Fibroblast of skin of right quadriceps (primary cell): ENCODE results near the gene KANK2.

Experiments
- DNase-seq: peaks from one replicate; pipeline ENCODE4 v3.0.0-alpha.2; 2013

The KANK2 gene

DNA sequence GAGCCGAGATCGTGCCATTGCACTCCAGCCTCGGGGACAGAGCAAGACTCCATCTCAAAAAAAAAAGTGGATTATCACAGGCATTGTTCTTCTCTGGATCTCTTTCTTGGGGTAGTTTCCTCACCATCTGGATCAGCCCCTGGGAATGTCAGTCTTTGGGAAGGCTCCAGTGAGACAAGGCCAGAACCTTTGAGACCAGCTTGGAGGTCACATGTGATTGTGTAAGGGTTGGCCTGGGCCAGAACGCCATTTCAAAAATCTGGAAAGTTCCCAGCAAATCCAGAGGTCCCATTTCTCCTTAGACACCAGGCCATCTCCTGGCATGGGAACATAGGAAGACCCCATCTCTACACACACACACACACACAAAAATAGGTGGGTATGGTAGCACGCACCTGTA, 27.8 kb upstream of the KANK2 start:
- DNase-seq: no peak

DNA sequence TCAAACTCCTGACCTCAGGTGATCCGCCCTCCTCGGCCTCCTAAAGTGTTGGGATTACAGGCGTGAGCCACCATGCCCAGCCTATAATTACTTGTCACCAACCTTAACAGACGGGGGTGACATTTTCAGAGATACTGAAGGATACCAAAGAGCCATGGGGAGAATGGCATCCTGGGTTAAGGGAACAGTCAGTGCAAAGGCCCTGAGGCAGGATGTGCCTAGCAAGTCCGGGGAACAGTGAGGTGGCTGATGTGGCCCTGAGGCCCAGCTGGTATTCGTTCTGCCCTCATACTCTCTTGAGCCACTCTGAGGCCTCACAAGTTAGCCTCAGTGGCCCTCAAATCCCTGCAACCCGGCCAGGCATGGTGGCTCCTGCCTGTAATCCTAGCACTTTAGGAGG, 27.1 kb upstream of the KANK2 start:
- DNase-seq: no peak

DNA sequence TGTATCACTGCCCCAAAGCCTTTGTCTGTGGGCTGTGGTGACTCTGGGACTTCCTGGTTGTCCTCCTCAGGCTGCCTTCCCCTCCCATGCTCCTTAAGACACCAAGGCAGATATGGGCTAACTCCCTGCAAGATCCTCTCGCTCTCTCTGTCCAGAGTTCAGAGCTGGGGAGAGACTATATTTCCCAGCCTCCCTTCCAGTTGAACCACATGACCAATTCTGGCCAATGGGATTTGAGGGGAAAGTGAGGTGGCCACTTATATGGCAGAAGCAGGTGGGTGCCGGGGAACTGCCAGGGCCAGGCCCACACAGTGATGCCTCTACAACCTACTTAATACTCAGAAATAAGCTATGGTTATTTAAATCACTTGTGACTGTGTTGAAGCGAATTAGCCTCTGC, 25.9 kb upstream of the KANK2 start:
- no peak for DNase-seq

DNA sequence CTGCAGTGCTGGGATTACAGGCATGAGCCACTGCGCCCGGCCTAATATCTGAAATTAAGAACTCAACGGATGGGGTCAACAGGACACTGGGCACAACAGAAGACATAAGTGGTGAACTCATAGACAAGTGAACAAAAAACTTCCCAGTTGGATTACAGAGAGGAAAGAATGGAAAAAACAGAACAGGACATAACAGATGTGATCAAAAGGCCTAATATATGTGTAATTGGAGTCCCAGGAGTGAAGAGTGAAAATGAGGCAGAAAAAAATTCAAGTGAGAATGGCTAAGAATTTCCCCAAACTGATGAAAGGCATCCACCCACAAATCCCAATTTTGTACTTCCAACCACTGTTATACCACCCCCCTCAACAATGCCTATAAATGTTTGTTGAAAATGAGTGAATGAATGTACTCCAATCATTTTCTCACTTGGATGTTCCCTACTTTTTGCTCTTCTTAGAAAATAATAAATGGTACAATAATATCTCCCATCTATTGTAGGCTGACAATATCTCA, 23.8 kb upstream of the KANK2 start:
- no peak for DNase-seq

DNA sequence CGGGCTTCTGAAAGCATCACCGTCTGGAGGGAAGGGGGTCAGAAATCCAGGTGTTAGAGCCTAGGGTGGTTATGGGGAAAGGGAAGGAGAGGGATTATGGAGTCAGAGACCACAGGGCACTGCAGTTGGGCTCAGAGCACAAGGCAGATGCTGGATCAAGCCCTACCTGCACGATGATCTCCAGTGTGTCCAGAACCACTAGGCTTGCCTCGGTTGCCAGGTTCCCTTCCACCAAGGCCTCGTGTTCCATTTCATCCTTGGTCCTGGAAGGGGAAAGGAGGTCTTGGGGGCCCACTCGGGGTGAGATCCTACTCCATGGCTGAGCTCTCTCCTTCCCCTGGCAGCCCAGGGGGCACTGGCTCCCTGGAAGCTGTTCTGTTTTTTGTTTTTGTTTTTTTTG, 17.0 kb upstream of the KANK2 start:
- DNase-seq: no peak

DNA sequence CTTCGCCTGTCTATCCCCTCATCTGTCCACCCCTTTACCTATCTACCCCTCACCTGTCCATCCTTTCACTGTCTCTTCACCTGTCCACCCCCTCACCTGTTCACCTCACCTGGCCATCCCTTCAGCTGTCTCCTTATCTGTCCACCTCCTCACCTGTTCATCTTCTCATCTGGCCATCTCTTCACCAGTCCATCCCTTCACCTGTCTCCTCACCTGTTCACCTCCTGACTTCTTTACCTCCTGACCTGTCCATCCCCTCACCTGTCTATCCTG, 13.2 kb upstream of the KANK2 start:
- no peak for DNase-seq

DNA sequence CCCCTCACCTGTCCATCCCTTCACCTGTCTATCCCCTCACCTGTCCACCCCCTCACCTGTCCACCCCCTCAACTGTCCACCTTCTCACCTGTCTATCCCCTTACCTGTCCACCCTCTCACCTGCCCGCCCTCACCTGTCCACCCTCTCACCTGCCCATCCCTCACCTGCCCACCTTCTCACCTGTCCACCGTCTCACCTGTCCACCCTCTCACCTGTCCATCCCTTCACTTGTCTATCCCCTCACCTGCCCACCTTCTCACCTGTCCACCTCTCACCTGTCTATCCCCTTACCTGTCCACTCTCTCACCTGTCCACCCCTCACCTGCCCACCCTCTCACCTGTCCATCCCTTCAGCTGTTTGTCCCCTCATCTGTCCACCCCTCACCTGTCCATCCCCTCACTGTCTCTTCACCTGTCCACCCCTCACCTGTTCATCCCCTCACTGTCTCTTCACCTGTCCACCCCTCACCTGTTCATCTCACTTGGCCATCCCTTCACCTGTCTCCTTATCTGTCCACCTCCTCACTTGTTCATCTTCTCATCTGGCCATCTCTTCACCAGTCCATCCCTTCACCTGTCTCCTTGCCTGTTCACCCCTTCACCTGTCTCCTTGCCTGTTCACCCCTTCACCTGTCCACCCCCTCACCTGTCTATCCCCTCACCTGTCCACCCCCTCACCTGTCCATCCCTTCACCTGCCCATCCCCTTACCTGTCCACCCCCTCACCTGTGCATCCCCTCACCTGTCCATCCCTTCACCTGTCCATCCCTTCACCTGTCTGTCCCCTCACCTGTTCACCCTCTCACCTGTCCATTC, 12.7 kb upstream of the KANK2 start:
- DNase-seq: no peak

DNA sequence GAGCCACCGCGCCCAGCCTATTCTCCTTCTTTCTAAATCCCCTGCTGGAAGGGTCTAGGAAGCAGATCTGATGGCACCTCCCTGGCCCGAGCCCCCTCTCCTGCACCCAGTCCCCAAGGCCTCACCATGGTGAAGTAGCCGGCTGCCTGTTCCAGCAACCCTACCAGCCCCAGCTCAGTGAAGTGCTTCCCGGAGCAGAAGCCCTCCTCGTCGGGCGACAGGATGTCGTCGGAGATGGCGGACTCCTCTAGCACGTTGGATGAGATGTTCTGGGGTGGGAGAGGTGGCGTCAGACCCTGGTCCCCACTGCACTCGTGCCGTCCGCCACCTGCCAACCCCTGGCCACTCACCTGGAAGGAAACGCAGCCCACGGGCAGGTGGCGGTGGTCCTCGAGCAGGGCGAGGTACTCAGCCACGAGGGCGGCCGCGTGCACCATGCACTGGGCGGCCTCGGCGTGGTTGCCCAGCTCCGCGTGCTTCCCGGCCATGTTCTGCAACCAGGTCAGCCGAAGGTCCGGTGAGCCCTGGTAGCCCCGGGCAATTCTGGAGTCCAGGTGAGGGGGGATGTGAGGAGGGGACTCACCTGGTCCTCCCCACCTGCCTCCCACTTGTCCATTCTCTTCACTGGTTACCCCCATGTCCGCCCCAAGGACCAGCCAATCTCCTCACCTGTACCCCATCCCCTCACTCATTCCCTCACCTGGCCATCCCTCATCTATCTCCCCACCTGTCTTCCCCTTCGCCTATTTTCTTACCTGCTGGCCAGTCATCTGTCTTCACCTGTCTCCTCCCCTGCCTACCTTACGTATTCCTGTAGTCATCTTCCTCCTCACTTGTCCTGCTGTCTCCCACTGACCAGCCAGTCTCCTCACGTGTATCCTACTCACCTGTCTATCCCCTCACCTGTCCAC, 11.5 kb upstream of the KANK2 start:
- no peak for DNase-seq

DNA sequence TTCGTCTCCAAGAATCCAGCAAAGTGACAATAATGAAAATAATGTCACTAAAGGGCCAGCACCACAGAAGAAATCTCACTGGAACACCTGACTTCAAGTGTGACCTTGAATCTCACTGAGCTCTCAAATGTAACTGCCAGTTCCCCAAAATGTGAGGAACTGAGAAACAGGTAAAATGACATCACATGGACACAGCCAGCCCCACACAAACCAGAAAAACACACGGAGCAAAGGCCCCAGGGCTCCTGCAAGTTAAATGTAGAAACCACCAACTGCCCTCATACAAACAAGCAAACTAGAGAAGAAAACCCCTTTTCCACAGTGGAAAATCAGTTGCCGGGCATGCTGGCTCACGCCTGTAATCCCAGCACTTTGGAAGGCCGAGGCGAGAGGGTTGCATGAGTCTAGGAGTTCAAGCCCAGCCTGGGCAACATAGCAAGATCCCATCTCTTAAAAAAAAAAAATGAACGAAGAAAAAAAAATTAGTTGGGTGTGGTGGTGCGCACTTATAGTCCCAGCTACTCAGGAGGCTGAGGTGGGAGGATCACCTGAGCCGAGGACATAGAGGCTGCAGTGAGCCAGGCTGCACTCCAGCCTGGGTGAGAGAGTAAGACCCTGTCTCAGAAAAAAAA, 8.7 kb upstream of the KANK2 start:
- no peak for DNase-seq

DNA sequence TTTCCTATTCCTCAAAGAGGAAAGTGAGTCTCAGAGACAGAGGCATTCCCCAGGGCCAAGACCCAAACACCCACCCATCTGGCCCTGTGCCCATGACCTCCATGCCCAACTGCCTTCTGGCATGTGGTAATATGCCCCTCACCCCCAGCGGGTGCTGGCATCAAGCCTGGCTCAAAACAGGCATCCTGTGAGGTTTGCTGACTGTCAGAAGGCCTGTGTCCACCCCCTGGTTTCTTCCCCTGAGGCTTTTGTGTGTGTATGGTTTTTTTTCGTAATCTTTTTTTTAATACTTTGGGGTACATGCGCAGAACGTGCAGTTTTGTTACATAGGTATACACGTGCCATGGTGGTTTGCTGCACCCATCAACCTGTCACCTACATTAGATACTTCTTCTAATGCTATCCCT, 7.6 kb upstream of the KANK2 start:
- no peak for DNase-seq

DNA sequence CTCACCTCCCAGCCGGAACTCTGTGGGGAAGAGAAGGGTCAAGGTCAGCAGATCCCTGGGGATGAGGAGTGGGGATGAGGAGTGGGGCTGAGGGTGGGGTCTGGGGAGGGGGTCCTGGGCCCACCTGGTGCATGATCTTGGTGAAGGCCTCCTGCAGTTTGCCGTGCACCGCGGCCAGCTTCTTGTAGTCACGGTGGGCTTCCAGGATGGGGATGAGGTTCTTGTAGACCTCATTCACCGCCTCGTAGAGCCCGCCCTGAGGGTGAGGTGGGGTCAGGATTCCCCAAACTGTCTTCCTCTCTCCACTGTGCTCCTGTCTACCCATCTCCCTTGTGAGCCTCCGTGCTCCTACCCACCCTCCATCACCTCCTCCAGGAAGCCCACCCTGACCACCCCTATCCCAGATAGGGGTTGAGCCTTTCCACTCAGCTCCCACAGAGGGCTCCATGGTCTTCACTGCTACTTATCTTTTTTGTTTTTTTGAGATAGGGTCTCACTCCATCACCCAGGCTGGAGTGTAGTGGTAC, 6.8 kb upstream of the KANK2 start:
- DNase-seq: no peak

DNA sequence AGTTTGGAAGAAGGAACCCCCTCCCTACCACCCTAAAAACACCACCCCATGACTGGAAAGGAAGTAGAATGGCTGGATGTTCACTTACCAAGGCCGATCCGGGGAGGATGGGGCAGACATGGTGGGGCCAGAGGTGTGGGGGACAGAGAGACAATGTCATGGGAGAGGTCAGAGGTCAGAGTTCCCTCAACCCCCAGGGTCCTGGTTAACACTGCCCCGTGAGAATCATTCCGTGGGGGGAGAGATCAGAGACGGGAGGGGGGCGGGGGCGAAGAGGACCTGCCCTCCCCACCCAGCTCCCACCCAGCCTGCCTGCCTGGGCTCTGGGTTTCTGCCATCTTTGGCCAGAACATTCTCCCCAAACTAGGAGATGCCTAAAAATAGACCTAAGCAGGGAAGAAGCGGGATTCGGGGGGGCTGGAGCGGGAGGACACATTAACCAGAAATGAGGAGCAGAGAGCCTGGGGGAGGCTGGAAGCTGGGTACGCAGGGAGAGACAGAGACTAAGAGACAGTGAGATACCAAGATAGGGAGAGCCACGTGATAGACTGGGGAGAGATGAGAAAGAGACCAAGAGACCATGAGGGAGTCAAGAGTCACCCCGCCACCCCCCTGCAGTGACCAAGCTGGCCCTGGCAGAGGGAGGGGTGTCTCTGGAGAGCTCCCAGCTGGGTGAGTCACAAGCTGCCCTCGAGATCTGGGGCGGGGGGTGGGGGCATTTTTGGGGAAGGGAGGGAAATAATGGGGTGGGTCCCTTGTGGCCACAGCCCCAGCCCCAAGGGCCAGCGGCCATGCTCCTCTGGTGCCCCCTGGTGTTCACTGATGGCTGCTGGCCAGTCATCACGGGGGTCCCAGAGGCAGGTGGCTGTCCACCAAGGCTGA, 6.1 kb upstream of the KANK2 start:
- peak; percentile 87 for DNase-seq

DNA sequence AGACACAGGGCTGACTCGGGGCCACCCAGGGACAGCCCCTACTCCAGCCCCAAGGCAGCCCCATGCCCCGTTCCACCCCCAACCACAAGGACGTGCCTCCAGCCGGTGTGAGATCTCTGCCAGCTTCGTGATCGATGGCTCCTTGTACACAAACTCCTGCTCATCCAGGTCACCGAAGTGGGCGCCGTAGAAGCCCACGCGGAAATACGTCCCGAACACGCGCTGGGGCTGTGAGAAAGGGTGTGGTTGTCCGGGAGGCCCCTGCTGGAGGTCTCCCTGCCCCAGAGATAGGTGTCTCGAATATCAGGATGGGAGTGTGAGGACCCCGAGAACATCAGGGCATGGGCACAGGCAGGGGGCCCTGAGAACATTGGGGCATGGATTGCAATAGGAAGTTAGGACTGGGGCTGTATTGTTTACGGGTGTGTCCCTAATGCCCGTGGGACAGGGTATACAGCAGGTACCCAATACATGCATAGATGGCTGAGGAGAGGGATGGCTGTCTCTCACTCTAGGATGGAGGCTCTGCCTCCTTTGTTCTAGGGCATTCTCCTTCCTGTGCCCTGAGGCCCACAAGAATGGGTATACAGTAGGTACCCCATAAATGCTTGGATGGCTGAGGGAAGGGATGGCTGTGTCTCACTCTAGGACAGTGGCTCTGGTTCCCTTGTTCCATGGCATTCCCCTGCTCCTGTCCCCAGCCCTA, 5.3 kb upstream of the KANK2 start:
- no peak for DNase-seq

DNA sequence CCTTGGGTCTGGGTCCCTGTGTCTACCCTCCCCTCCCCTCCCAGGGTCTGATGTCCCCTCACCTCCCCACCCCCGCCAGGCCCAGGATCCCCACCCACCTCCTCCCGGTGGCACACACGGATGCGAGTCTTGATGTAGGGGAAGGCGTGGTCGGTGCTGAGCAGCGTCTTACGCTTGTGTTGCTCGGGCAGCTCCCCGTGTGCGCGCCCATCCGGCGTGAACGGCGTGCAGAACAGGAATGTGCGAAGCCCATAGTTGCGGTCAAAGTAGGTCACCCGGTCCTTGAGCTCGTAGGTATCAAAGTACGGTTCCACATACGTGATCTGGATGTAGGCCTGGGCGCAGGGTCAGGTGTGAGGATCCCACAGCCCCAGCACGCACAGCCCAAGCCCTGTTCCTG, 4.4 kb upstream of the KANK2 start:
- no peak for DNase-seq

DNA sequence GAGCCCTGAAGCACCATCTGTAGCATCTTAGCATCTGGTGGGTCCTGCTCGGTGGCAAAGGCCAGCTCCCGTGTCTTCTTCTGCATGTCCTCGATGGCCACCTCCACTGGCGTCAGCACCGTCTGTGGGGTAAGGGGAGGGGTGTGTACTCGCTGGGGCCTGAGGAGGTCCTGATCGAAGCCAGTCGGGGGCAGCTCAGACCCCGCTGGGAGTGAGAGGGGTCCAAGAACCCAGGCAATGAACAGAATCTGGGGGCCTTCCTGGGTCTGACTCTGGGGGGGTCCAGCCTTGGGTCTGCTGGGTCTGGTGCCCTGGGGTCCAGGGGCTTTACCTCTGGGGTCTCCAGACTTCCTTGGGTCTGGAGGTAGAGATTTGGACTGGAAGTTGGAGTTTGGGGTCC, 3.6 kb upstream of the KANK2 start:
- DNase-seq: no peak

DNA sequence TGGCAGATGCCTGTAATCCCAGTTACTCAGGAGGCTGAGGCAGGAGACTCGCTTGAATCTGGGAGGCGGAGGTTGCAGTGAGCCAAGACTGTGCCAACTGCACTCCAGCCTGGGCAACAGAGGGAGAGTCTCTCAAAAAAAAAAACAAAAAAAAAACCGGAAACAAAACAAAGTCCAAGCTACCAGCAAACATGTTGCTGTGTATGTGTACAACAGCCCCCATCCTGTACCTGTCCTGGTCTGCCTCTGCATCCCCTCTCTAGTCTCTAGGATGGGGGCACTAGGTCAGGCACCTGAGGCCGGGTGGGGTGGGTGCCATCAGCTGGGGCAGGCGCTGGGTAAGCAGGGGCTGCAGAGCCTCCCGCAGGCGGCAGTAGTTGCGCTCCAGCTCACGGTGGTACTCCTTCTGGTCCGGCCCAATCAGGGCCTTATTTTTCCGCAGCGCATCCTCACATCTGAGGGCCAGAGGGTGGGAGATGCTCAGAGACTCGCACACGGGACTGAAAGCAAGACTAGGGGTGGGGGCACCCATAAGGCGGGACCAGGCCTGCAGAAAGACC, 2.8 kb upstream of the KANK2 start:
- no peak for DNase-seq

DNA sequence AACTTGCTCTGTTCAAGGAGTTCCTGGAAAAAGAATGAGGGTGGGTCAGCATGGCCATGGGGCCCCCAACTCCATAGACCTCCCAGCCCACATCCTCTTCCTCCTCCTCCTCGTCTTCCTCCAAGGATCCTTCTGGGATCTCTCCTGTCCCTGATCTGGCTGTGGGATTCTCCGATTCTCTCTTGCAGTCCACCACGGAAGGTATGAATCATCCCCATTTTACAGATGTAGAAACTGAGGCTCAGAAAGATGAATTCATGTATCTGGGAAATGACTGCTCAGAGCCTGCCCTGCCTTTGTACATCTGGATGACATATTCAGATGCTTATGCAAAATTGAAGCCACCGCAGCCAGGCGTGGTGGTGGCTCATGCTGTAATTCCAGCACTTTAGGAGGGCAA, 2.2 kb upstream of the KANK2 start:
- DNase-seq: no peak

DNA sequence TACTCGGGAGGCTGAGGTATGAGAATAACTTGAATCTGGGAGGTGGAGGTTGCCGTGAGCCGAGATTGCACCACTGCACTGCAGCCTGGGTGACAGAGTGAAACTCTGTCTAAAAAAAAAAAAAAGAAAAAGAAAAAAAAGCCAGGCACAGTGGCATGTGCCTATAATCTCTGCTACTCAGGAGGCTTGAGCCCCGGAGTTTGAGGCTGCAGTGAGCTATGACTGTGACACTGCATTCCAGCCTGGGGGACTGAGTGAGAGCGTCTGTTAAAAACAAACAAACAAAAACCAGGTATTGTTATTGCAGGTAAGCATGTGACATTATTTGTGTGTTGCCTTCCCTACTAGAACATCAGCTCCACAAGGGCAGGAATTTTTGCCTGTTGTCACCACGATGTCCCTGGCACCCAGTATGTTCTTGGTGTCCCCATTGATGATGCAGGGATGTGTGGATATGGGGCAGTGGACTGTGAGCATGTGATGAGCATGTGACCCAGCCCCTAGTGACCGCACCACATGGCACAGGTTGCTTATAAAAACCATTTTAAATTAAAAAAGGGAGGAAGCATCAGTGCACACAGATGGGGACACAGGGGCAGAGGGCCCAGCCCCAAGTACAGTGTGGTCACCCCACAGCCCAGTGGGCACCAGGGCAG, 1.6 kb upstream of the KANK2 start:
- DNase-seq: no peak

DNA sequence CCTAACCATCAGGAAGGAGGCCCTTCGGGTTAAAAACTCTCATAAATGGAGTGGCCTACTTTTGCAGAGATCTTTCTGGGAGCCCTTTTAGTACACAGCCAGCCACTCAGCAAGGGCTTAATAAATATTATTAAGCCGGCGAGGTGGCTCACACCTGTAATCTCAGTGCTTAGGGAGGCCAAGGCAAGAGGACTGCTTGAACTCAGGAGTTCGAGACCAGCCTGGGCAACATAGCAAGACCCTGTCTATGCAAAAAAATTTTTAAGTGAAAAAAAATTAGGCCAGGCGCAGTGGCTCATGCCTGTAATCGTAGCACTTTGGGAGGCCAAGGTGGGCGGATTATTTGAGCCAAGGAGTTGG, 810 bp upstream of the KANK2 start:
- no peak for DNase-seq

DNA sequence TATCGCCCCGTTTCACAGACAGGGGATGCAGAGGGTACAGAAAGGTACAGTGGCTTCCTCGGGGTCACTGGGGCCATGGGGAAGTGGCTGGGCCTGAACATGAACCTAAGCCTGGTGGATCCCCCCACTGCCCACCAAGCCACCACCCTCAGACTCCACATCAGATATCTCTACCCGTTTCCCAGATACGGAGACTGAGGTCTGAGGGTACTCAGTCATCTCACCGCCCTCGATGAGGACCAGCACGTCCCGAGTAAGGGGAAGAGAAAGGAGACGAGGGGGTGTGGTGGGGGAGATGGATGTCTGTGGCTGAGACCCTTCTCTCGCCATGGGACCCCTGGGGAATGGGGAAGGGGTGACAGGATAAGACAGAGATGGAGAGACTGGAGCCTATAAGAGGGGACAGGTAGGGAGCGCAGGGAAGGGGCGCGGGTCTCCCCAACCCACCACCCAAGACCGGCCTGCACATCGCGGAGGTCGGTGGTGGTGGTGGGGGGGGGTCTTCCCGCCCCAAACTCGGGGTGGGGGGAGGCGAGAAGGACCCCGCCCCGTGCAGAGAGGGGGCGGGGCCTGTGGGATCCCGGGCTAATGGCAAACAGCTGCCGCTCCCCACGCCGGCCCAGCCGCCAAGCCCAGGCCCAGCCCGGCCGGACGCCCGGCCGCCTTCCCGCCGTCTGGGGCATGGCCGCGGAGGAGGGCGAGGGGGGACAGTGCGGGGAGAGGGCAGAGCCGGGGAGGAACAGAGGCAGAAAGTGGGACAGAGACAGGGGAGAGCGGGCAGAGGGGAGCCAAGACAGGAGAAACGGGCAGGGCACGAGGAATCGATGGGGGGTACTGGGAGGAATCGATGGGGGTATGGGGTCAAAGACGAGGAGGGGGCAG, 698 bp downstream of the KANK2 start:
- peak; percentile 30 for DNase-seq
